Effector CD8-positive, alpha-beta T cell (primary cell): Measurements from ENCODE around the gene AP2A1.
"Not testable (repeated sequence)": the region's sequence is repeated elsewhere in the genome, so short reads cannot be mapped to it uniquely, and the experiment has no call there.

ENCODE experiments used
- DNase-seq: peaks from one replicate; lab custom pipeline; 2025; lab: John Stamatoyannopoulos, UW

The AP2A1 gene

GRCh38 chr19:49812997-49813861 is 46.4 kb downstream of the AP2A1 start, which contains the start of gene FUZ:
TSS of gene FUZ (minus strand) at chr19:49813292. CDS start at chr19:49813106, 186 bp downstream.
- peak; percentile 88 for DNase-seq

GRCh38 chr19:49814010-49814409 is 47.2 kb downstream of the AP2A1 start:
- DNase-seq, result no peak

DNA sequence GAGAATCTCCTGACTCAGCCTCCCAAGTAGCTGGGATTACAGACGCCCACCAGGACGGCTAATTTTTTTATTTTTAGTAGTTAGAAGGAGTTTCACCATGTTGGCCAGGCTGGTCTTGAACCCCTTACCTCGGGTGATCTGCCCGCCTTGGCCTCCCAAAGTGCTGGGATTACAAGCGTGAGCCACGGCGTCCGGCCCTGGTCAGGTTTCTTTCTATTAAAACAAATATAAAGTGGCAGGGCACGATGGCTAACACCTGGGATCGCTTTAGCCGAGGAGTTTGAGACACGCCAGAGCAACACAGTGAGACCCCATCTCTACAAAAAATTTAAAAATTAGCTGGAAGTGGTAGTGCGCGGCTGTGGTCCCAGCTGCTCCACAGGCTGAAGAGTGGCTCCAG is 49.8 kb downstream of the AP2A1 start:
- no peak for DNase-seq

GRCh38 chr19:49817964-49818648 is 51.3 kb downstream of the AP2A1 start, which contains the start of gene MED25:
TSS of gene MED25 (plus strand) at chr19:49818289. CDS start at chr19:49818342, 53 bp downstream.
- peak; percentile 84 for DNase-seq

DNA sequence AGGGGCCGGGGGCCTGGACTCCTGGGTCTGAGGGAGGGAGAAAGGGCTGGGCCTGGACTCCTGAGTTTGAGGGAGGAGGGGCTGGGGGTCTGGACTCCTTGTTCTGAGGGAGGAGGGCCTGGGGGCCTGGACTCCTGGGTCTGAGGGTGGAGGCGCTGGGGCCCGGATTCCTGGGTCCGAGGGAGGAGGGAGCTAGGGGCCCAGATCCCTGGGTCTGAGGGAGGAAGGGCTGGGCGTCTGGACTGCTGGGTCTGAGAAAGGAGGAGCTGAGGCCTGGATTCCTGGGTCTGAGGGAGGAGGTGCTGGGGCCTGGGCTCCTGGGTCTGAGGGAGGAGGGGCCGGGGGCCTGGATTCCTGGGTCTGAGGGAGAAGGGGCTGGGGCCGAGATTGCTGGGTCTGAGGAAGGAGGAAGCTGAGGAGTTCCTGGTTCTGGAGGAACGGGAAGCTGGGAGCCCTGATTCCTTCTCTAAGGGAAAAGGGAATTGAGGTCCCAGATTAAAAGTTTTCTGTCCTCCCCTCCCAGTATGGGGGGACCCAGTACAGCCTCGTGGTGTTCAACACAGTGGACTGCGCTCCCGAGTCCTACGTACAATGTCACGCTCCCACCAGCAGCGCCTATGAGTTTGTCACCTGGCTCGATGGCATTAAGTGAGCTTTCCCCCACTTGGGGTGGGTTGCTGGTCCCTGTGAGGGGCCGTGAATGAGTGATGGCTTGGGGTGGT is 52.0 kb downstream of the AP2A1 start:
- no peak for DNase-seq

DNA sequence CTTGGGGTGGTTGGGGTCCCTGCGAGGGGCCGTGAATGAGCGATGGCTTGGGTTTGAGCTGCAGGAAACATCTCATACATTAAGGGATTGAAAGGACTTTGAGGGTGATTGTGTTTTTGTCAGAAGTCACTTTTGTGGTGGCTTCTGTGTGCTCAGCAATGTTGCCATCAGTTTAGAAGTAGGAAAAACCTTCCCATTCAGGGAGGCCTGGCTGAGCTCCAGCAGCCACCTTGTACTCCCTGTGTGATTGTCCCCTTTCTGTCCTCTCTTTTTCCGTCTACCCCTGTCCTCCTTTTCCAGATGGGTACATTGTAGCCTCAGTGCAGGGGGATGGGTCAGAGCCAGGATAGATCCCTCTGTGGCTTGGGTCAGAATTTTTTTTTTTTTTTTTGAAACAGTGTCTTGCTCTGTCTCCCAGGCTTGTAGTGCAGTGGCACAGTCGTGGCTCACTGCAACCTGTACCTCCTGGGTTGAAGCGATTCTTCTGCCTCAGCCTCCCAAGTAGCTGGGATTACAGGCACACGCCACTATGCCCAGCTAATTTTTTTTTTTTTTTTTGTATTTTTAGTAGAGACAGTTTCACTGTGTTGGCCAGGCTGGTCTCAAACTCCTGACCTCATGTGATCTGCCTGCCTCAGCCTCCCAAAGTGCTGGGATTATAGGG is 52.8 kb downstream of the AP2A1 start:
- DNase-seq, result not testable (repeated sequence)

DNA sequence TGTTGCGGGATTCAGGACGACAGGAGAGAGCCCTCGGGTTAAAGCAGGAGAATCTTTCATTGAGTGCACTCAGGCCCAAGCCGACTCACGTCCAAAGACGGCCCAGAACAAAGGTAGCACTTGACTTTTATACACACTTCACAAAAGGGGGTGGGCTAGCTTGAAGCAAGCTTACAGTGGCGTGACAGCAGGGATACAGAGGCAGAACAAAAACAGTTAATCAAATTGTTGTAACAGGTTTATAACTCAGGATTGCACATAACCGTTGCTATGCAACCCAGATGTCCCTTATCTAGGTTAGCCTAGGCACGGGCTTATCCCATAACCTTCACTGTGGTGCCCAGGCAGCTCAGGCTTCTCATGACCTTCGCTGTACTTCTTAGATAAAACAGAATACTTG is 53.3 kb downstream of the AP2A1 start:
- no peak for DNase-seq

DNA sequence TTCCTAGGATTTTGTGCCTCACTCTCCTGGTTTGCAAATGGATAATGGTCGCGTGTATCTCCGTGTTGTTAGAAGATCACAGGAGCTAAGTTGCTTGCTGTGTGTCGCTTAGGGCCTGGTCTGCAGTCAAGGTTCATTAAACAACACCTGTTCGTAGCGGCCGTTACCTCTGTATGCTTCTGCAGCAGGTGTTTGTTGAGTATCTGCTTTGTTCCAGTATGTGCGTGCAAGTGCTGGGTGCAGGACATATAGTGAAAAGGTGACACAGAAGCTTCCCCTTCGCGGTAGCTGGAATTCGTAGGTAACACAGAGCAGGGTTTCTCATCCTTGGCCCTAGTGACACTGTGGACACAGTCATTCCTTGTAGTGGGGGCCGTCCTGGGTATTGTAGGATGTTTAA is 56.7 kb downstream of the AP2A1 start:
- DNase-seq, result no peak

DNA sequence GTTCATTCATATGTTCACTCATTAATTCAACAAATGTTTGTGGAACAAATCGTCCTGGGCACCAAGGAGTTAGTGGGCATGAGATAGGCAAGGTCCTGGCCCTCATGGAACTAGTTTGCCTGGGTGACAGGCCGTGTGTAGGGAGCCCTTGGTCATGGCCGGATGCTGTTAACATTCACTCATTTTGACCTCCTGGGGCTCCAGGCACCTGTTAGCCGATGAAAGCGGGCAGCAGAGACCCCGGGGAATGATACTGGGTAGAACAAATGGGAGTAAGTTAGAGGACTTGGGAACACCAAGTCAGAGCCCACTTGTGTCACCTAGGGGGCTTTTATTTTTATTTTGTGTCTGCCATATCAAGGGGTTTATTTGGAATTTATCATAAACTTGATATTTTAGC is 57.9 kb downstream of the AP2A1 start:
- DNase-seq, result no peak

DNA sequence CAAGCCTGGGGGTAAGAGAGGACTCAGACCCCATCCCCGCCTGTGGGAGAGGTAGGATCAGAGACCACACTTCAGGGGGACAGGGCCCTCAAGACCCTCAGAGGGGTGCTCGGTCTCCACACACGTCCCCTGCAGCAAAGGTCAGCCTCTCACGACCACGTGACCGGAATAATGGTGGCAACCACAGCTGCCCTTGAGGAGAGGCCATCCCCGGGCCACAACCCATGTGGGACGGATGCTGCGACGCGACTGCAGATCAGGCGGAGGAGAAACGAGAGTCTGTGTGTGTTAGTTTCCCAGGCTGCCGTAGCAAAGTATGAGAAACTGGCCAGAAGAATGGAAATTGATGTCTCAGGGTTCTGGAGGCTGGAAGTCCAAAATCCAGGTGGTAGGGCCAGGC is 60.2 kb downstream of the AP2A1 start:
- no peak for DNase-seq

- no peak for DNase-seq
These were observed 62.4 kb downstream of the AP2A1 start for GRCh38 chr19:49829200-49829599.

DNA sequence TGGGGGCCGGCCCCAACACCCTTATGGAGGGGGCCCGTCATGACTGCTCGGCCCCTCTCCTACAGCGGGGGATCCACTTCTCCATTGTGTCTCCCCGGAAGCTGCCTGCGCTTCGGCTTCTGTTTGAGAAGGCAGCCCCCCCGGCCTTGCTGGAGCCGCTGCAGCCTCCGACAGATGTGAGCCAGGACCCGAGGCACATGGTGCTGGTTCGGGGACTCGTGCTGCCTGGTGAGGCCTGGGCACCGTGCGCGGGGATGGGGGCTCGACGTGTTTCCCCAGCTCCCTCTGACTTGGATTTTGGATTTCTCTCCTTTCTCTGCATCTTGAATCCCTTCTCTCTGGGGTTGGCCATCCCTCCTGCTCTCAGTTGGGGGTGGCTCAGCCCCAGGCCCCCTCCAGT is 62.9 kb downstream of the AP2A1 start:
- no peak for DNase-seq

- no peak for DNase-seq
These were observed 64.0 kb downstream of the AP2A1 start for GRCh38 chr19:49830766-49831165.

DNA sequence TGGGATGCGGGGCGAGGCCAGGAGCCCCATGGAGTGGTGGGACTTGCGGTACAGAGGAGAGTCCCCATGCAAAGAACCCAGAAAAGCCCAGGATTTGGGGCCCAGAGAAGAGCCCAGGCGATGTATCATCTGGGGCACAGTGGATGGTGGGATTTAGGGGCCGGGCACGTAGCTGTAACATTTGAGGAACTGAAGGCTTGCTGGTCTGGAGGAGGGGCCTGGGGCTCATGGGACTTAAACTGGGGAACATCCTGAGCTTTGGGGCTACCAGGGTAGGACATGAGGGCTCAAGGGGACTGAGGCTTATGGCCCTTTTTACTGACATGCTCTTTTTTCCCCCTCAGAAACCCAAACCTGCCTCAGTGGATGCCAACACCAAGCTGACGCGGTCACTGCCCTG is 64.8 kb downstream of the AP2A1 start:
- no peak for DNase-seq

DNA sequence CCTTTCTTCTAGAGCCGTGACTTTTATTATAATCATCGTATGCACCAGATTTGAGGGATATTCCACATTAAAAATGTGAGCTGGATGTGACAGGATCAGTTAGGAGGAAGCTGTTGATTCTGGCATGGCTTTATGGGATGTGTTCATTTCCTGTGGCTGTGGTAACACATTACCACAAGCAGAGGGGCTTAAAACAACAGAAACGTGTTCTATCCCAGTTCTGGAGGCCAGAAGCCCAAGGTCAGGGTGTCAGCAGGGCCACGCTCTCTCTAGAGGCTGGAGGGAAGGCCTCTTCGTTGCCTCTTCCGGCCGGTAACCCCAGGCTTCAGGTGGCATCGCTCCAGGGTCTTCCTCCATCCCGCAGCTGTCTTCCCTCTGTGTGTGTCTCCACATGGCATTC is 65.8 kb downstream of the AP2A1 start:
- DNase-seq, result no peak

DNA sequence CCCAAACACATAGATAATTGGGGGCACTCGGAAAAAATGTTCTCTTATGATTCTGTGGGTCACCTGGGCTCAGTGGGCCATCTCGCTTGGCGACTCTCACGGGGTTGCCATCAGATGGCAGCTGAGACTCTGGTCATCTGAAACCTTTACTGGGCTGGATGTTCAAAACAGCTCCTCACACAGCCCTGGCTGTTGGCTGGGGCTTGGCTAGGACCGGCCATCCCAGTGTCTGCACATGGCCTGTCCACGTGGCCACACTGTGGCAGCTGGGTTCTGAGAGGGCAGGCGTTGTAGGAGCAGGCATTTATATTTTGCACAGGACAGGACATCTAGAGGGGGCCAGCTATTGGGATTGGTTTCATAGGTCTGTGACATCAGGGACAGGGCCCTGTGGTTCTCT is 66.8 kb downstream of the AP2A1 start:
- DNase-seq, result no peak

DNA sequence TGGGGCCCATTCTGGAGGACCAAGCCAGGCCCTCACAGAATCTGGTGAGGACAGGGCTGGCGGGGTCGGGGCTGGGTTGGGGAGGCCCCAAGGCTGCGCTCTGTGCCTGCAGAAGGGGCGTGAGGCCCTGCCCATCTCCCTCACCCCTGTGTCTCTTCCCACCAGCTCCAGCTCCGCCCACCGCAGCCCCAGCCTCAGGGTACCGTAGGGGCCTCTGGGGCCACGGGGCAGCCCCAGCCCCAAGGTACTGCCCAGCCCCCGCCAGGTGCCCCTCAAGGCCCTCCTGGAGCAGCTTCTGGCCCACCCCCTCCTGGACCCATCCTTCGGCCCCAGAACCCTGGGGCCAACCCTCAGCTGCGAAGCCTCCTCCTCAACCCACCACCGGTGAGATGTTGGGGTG is 68.8 kb downstream of the AP2A1 start:
- DNase-seq, result no peak

- no peak for DNase-seq
These were observed 69.6 kb downstream of the AP2A1 start for GRCh38 chr19:49836176-49837008.

GRCh38 chr19:49837009-49837310 is 70.2 kb downstream of the AP2A1 start:
- DNase-seq, result no peak

GRCh38 chr19:49837425-49837824 is 70.6 kb downstream of the AP2A1 start:
- DNase-seq, result no peak

GRCh38 chr19:49838885-49839588 is 72.2 kb downstream of the AP2A1 start:
- DNase-seq, result no peak
